ENCODE measurements around the gene PSMG1.
A peak's percentile ranks its signal among the peaks of the same experiment; 100 is the strongest.

Gene PSMG1

DNA sequence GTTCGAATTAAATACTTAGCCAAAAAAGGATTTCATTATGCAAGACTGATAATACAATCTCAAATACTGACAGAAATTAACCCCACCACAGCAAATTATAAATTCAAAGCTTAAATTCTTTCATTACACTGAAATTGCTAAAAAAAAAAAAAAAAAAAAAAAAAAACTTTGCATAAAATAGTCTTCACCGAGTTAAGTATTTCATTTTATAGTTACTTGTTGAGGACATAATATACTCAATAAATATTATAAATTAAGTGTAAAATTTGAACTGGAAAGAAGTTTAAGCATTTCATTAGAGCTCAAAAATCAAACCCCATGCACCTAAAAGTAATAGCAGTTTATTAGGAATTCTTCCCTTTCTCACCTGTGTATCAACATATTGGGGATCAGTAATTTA, 1.9 kb upstream of the PSMG1 start:
- Histone ChIP-seq H3K4me1 (no peaks in the 10 kb centered on the region), H3K9me3 (no peaks in the 10 kb centered on the region), H3K36me3 (peaks cover 2% of the 10 kb centered on the region; the same call in 1 of the 2 replicates), H3K4me3 (ENCODE audit: low read depth, low read length) (no peak overlapping the region), H3K27me3 (no peaks in the 10 kb centered on the region)
- TF ChIP-seq, protein P1, sequence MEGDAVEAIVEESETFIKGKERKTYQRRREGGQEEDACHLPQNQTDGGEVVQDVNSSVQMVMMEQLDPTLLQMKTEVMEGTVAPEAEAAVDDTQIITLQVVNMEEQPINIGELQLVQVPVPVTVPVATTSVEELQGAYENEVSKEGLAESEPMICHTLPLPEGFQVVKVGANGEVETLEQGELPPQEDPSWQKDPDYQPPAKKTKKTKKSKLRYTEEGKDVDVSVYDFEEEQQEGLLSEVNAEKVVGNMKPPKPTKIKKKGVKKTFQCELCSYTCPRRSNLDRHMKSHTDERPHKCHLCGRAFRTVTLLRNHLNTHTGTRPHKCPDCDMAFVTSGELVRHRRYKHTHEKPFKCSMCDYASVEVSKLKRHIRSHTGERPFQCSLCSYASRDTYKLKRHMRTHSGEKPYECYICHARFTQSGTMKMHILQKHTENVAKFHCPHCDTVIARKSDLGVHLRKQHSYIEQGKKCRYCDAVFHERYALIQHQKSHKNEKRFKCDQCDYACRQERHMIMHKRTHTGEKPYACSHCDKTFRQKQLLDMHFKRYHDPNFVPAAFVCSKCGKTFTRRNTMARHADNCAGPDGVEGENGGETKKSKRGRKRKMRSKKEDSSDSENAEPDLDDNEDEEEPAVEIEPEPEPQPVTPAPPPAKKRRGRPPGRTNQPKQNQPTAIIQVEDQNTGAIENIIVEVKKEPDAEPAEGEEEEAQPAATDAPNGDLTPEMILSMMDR (IDR thresholded peaks at IDR 0.05; ENCODE audit: low read depth, low read length), result no peak
- DNase-seq, result no peak

DNA sequence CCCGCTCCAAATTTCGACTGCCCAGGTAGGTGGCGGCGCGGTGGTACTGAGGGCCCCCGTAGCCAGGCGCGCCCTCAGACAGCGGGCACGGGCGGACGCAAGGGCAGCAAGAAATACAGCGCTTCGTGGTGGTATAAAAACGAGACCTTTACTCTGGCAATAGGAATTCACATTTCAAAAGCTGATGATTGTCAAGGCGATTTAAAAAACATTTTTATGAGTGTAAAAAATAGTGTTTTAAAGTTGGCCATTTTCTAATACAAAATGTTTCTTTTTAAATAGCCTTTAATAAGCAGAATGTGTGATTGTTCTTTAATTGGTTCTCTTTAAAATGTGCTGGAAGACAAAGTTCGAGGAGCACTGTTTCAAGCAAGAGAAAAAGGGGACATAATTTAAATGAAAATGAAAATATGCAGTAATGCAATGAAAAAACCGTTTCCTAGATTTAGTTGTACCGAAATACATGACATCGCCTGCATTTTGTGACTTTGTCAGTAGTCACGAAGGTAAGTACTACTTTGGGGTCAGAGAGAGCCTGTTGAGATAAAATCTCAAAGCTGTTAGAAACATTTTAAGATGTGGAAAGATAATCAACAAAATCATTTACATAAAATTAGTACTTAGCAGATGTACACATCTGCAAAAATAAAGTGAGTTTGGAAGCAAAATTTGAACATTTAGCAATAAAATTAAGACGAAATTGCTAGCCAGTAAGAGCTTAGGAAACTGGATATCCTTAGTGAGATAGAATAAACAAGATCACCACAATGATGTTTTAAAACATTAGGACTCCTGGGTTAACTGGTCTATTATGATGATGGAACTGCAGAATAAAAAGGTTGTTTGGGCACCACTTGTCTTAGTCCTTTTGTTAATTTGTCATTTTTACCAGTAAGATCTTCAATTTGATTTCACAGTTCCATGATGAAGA, 1.1 kb upstream of the PSMG1 start:
- Histone ChIP-seq H3K4me3 (ENCODE audit: low read depth, low read length) (peak overlapping the region; percentile 92), H3K36me3 (peaks cover 7% of the 10 kb centered on the region), H3K4me1 (no peaks in the 10 kb centered on the region), H3K9me3 (no peaks in the 10 kb centered on the region), H3K27me3 (no peaks in the 10 kb centered on the region)
- DNase-seq, result no peak
- TF ChIP-seq, protein P1 (IDR thresholded peaks at IDR 0.05; ENCODE audit: low read depth, low read length), result no peak

DNA sequence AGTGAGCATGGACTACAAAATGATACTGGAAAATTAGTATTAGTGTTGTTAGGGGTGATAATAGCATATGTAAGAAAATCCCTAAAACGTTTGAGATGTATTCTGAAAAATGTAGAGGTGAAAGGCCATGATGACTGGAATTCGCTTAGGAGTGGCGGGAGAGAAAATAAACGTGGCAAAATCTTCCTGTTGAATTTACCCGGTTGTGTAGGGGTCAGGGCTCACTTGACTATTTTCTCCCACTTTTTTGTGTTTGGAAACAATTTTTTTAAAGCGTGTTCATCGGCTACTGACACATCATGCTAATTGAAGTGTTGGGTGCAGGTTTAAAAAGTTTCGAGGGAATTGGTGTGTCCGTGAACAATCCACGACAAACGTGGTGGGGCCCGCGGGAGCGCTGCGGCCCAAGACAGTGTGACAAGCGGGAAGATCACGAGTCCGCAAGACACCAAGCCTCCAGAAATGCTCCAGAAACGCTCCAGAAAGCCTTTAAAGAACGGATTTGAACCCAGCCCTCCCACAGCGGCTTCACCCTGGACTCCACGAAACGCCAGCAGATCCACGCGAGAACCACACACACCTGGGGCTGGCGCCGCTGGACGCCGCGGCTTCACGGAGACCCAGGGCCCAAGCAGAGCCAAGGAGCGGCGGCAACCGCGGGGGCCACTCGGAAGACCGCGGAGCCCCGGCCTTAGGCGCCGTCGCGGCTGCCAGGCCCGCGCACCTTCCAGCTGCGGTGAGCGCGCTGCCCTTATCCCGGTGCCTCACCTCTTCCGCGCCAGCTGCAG, 573 bp downstream of the PSMG1 start:
- Histone ChIP-seq H3K36me3 (peaks cover 18% of the 10 kb centered on the region), H3K9me3 (no peaks in the 10 kb centered on the region), H3K4me3 (ENCODE audit: low read depth, low read length) (peak overlapping the region; percentile 92), H3K27me3 (no peaks in the 10 kb centered on the region), H3K4me1 (no peaks in the 10 kb centered on the region)
- DNase-seq, result no peak
- TF ChIP-seq, protein P1 (IDR thresholded peaks at IDR 0.05; ENCODE audit: low read depth, low read length), result no peak

DNA sequence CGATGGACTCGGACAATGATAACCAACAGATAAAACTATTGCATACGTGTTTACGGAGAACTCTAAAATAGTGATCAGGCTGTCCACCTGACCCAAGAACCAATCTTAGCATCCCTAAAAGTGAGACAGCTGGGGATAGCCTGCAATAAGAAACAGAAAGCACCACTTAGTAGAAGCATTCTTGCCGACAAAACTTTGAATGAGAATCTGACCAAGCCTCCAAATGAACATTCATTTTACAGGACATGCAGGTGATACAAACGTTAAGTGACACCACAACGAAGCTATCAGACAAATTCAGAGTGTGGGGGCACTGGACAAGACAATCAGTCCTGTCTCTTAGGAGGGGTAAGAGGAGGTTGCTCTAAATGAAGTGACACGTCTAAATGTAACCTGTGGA, 1.2 kb downstream of the PSMG1 start:
- no peaks in the 10 kb centered on the region for H3K9me3 ChIP-seq
- no peak for DNase-seq
- H3K36me3 ChIP-seq, result peaks cover 22% of the 10 kb centered on the region
- no peaks in the 10 kb centered on the region for H3K4me1 ChIP-seq
- TF ChIP-seq, protein P1 (IDR thresholded peaks at IDR 0.05; ENCODE audit: low read depth, low read length), result no peak
- H3K27me3 ChIP-seq, result no peaks in the 10 kb centered on the region
- H3K4me3 ChIP-seq (ENCODE audit: low read depth, low read length), result peak overlapping the region; percentile 92

DNA sequence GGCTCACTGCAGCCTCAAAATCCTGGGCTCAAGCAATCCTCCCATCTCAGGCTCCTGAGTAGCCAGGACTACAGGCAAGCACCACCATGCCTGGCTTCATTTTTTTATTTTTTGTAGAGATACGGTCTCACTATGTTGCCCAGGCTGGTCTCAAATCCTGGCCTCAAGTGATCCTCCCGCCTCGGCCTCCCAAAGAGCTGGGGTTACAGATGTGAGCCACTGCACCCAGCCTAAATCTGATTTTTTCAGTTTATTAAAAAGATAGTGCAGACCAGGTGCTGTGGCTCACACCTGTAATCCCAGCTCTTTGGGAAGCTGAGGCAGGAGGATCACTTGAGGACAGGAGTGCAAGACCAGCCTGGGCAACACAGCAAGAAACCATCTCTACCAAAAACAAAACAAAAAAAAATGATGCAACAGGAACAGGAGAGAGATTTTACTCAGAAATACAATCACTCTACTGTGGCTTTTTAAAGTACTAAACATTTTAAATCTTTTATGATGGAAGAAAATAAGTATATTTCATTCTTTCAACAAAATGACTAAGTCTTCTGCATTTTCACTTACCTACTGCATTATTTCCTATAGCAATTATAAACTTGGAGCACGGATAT, 1.9 kb downstream of the PSMG1 start:
- Histone ChIP-seq H3K4me3 (ENCODE audit: low read depth, low read length) (no peak overlapping the region), H3K36me3 (peaks cover 25% of the 10 kb centered on the region), H3K9me3 (no peaks in the 10 kb centered on the region), H3K4me1 (no peaks in the 10 kb centered on the region), H3K27me3 (no peaks in the 10 kb centered on the region)
- DNase-seq, result no peak
- TF ChIP-seq, protein P1 (IDR thresholded peaks at IDR 0.05; ENCODE audit: low read depth, low read length), result no peak
